EL (cell line): ENCODE data around the gene UBTD1.
"Not testable (repeated sequence)": the region's sequence is repeated elsewhere in the genome, so short reads cannot be mapped to it uniquely, and the experiment has no call there.

Source experiments
- DNase-seq: peaks from one replicate; pipeline ENCODE4 v3.0.0-alpha.2; 2016

The UBTD1 gene

GRCh38 chr10:97498841-97499560 lies at the start of gene UBTD1:
Gene UBTD1 (plus strand): TSS chr10:97498924. CDS start chr10:97499204, 280 bp downstream.
- peak; percentile 61 for DNase-seq

- no peak for DNase-seq
Measured at GRCh38 chr10:97450828-97451227, 47.9 kb upstream of the UBTD1 start.

GRCh38 chr10:97451605-97452004 lies 47.1 kb upstream of the UBTD1 start:
- no peak for DNase-seq

GRCh38 chr10:97452352-97452751 lies 46.4 kb upstream of the UBTD1 start:
- no peak for DNase-seq

DNA sequence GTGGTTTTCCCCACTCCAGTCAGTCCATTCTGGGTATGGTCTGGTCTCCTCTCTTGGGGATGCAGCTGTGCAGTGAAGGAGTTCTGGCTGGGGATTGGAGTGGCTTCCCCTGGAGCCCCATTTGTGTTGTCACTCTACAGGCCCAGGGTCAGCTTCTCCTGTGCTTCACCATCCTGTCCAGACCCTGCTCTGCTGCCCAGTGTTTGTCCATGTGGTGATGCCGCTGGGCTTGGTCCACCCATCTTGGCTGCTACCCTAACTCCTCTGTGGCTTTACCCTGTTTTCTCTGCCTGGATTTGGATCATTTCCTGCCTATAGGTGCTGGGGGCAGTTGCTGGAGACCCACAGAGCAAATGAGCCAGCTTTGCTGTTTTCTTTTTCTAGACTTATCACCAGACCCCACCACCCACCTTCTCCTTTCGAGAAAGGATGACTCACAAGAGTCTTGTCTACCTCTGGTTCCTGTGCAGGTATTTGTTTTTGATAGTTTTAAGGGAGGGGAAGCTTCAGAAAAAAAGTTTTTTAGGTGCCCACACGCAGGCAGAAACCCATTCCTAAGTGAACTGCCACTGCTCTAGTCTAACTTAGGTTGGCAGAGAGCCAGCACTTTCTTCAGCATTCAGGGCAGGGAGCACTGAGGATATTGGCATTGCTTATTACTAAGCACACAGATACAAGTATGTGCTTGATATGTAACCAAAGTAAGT lies 44.2 kb upstream of the UBTD1 start:
- no peak for DNase-seq

DNA sequence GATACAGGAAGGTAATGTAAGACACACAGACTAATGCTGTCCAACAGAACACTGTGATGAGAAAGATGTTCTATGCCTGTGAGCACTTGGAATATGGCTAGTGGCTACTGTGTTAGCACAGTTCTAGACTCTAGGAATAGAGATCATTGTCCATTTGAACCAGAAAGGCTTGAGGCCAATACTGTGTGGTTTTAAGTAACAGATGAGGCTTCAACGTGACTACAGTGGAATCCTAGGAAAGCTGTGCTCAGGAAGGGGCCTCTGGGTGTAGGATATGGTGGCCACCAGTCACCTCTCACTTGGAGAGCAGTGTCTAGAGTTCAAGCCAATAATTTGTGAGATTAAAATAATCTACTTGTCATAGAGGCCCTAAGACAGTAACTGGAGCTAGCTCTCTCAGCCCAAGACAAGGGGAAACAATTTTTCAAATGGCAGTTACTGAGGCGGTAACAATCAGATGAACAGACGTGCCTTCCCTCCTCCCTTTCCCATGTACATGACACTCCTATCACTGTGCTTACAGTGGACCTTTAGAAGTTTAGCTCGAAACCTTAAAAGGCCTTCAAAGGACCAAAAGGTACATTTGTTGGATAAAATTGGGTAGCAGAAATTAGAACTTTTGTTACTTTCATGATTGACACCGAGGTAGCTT lies 42.6 kb upstream of the UBTD1 start:
- no peak for DNase-seq

- no peak for DNase-seq
Measured at GRCh38 chr10:97456686-97457065, 42.0 kb upstream of the UBTD1 start.

DNA sequence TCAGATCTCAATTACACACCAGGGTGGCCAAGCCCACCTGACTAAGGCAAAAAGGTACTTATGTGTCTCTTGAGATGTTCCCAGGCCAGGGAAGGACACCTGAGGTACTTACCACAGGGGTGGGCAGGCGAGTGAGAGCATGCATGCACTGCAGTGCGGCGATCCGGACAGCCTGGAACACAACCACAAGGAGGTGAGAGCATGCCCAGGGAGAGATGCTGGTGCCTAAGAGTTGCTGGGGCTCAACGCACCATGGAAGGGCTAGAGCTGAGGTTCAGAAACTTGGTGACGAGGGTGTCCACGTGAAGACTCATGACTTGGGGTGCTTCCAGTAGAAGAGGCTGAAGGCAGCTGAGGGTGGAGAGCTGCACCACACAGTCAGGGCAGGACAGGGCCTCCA lies 39.6 kb upstream of the UBTD1 start:
- no peak for DNase-seq

DNA sequence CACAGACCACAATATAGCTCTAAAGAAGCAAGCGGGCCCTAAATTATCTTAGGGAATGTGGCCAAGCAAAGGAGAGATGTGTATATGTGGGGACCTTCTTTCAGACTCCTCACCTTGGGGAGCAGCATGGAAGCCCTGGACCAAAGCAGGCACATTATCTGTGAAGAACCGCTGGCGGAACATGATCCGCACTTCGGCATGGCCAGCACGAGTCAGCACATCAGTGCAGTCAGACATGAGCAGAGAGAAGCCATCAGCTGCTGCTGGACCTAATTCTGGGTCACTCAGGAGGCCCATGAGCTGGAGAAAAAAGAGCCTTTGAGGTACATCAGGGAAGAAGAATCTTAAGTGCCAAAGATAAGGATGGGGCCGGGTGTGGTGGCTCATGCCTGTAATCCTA lies 38.8 kb upstream of the UBTD1 start:
- no peak for DNase-seq

GRCh38 chr10:97462309-97462708 lies 36.4 kb upstream of the UBTD1 start:
- no peak for DNase-seq

GRCh38 chr10:97463363-97464132 lies 35.2 kb upstream of the UBTD1 start:
- DNase-seq = peak; percentile 49

- DNase-seq = no peak
Measured at GRCh38 chr10:97464226-97464625, 34.5 kb upstream of the UBTD1 start.

DNA sequence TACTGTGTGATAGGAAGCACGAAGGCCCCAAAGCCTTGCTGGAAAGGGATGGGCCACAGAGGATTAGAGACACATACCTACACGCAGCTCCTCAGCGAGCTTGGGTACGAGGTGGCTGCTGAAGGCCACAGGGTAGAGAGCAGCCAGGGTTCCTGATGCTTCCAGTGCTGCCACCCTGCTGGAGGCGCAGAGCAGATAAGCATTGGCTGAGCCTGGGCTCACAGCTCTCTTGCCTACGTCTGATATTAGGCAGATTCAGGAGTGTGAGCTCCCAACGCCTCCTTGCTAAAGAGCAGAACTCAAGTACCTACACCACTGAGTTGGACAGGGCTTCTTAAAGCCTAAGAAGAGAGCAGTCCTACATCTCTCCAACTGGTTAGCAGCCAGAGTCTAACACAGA lies 32.7 kb upstream of the UBTD1 start:
- no peak for DNase-seq

GRCh38 chr10:97466755-97467154 lies 32.0 kb upstream of the UBTD1 start:
- DNase-seq = peak; percentile 57

DNA sequence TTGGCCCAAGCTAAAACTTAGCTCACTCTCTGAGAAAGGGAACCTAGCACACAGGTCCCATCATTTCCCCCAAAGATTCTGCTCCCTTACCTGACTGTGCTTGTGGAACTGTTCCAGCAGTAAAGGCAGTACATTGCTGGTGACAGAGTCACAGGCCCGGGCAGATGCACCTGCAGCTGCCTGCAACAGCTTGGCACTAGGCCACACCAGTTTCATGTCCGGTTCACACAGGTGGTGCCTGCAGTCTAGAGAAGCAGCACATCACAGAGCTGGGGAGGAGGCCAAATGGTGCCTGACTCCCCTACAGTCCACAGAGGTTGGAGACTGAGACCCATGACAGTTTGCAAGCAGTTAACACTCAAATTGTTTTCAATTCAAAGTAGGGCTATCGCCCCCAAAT lies 30.6 kb upstream of the UBTD1 start:
- no peak for DNase-seq

GRCh38 chr10:97468781-97469180 lies 29.9 kb upstream of the UBTD1 start:
- DNase-seq = not testable (repeated sequence)

DNA sequence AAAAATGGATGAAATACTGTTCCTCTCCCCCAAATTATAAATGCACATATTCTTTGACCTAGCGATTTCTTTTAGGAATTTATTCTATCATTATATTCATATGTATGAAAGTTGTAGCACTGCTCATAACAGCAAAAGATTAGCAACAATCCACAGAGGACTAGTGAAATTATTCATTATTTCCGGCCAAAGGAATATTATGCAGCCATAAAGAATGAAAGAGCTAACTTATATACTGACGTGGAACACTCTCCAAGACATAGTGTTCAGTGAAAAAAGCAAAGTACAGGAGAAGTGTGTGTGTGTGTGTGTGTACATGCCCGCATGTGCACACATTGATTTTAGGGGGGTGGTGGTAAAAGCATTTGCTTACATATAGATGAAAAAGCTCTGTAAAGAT lies 23.8 kb upstream of the UBTD1 start:
- DNase-seq = no peak

GRCh38 chr10:97475936-97476594 lies 22.7 kb upstream of the UBTD1 start:
- no peak for DNase-seq

DNA sequence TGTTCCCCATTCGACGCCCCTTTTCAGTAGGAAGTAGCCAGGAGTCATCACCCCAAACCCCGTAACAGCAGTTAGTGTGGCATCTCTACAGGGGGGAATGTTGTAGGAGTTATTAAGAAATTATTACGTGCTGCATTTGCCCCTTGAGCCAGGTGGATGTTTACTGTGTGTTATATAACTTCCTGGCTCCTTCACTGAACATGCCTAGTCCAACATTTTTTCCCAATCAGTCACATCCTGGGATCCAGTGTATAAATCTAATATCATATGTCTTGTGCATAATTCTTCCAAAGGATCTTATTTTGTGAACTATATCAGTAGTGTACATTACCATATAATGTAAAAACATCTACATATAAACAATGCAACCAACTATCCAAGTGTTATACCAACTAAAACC lies 19.3 kb upstream of the UBTD1 start:
- DNase-seq = peak; percentile 52

- no peak for DNase-seq
Measured at GRCh38 chr10:97479939-97480338, 18.8 kb upstream of the UBTD1 start.

DNA sequence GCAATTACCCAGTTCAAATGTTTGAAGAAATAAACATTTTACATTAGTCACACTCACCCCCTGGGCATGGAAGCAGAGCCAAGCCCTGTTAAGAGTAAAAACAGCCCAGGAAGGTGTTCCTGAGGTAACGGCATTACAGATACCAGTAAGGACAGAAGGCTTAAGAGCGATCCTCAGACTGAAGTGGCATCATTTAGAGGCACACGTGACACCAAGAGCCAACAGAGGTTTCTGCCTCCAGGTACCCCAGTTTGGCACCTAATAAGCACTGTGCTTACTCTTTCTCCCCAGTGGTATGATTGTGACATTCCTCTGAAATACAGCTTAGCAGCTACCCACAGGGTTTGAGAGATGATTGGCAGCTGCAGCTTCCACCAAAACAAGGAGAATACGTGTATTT lies 17.7 kb upstream of the UBTD1 start:
- DNase-seq = peak; percentile 20

- DNase-seq = no peak
Measured at GRCh38 chr10:97482381-97482780, 16.3 kb upstream of the UBTD1 start.

- DNase-seq = no peak
Measured at GRCh38 chr10:97483506-97483905, 15.2 kb upstream of the UBTD1 start.
